HepG2 (cell line): Measurements from ENCODE around the gene NCOA1. TPM values are rescaled to one million over a fixed set of nuclear protein-coding genes. Genes with fewer than 3 reads are reported as not detected.

ENCODE experiments used
- ATAC-seq: fragments of 200-7000 bp; cut with Tn5 transposase; 3 replicates; pipeline ENCODE4 v1.9.1; 2020; ENCODE audit warnings: mild to moderate bottlenecking, moderate library complexity
- BruUV-seq: library from RNA; stranded (reverse); fragments of 400-500 nt; replicated peaks from 2 replicates; lab custom pipeline; 2021; lab: Mats Ljungman, UMichigan
- CTCF ChIA-PET: fragments of 300-600 bp; formaldehyde crosslinking; extraction: SDS; loops from one replicate; lab custom pipeline; 2021; ENCODE audit warnings: low total read pairs, inconsistent platforms, low intra/inter-chr PET ratio; lab: Yijun Ruan, JAX
- POLR2A ChIA-PET: fragments of 350-600 bp; sonication (Branson Sonifier 250); formaldehyde crosslinking; loops from one replicate; lab custom pipeline; 2020; ENCODE audit warnings: antibody characterized with exemption, inconsistent platforms; lab: Yijun Ruan, JAX
- DNase-seq: peaks from one replicate; pipeline ENCODE4 v3.0.0-alpha.2; 2015; ENCODE audit warnings: low spot score
- FAIRE-seq: peaks from 3 replicates; lab custom pipeline; 2011; peaks lifted over from hg19 to GRCh38; lab: Jason Lieb, UNC
- H2AFZ ChIP-seq: one replicate; pipeline ENCODE4 v1.6.1; 2011; ENCODE audit warnings: low read length, inconsistent platforms
- H3K27ac ChIP-seq: fragments of 300-600 bp; 3 replicates; pipeline ENCODE4 v1.8.0; 2011; ENCODE audit warnings: mixed run types, mild to moderate bottlenecking, mixed read lengths, low read length, inconsistent platforms; ENCODE audit not compliant: insufficient read depth; ENCODE audit errors: extremely low read length
- H3K27me3 ChIP-seq, 2 experiments: fragments of 200-600 bp in 1 of 2; 2 replicates in 1 of 2; 3 replicates in 1 of 2; pipeline versions ENCODE4 v1.6.0 to v1.8.0; 2011; ENCODE audit warnings: low read length in 2 of 2, mild to moderate bottlenecking in 2 of 2, moderate library complexity in 2 of 2, inconsistent platforms in 1 of 2; ENCODE audit not compliant: insufficient read depth in 2 of 2, control insufficient read depth in 1 of 2
- H3K36me3 ChIP-seq, 2 experiments: fragments of 200-600 bp in 1 of 2; replicated peaks in 1 of 2; 2 replicates in 1 of 2; 3 replicates in 1 of 2; pipeline versions ENCODE4 v1.5.1 to v1.8.0; 2011; ENCODE audit warnings: low read length in 2 of 2, inconsistent platforms in 1 of 2; ENCODE audit not compliant: insufficient read depth in 2 of 2, control insufficient read depth in 1 of 2
- H3K4me1 ChIP-seq: 2 replicates; pipeline ENCODE4 v1.5.1; 2012; ENCODE audit warnings: low read length, inconsistent platforms; ENCODE audit not compliant: insufficient read depth
- H3K4me2 ChIP-seq: 2 replicates; pipeline ENCODE4 v1.6.0; 2011; ENCODE audit warnings: low read depth, low read length, inconsistent platforms
- H3K4me3 ChIP-seq, 3 experiments: fragments of 200-600 bp in 1 of 3; sonication (generic), shearing (Covaris generic) in 1 of 3; replicated peaks in 1 of 3; 2 replicates each; pipeline ENCODE4 v1.5.1; 2011 to 2016; ENCODE audit warnings: low read length in 3 of 3, inconsistent platforms in 2 of 3, low read depth in 2 of 3, mild to moderate bottlenecking in 2 of 3, control low read depth in 1 of 3, mixed read lengths in 1 of 3; ENCODE audit not compliant: insufficient read depth in 1 of 3
- H3K79me2 ChIP-seq: one replicate; pipeline ENCODE4 v1.6.1; 2011; ENCODE audit warnings: low read length, inconsistent platforms; ENCODE audit not compliant: insufficient read depth
- H3K9ac ChIP-seq: 2 replicates; pipeline ENCODE4 v1.6.0; 2011; ENCODE audit warnings: mild to moderate bottlenecking, low read depth, low read length, inconsistent platforms; ENCODE audit not compliant: insufficient read depth
- H3K9me3 ChIP-seq: 2 replicates; pipeline ENCODE4 v1.5.1; 2012; ENCODE audit warnings: mild to moderate bottlenecking, low read length
- H4K20me1 ChIP-seq: 2 replicates; pipeline ENCODE4 v1.6.0; 2011; ENCODE audit warnings: inconsistent platforms, mild to moderate bottlenecking, low read length, moderate library complexity; ENCODE audit not compliant: insufficient read depth
- CAMTA2 ChIP-seq: sonication (generic); formaldehyde crosslinking; IDR thresholded peaks from 2 replicates; pipeline ENCODE4 v1.4.0; 2020; ENCODE audit warnings: mild to moderate bottlenecking, missing genetic modification reagents, borderline replicate concordance
- CBX2 ChIP-seq, 2 experiments: fragments of 200-600 bp in 1 of 2; sonication (generic); formaldehyde crosslinking in 1 of 2; IDR thresholded peaks; 2 replicates each; pipeline versions ENCODE4 v1.7.0 to v1.8.1; 2018 to 2022; ENCODE audit warnings: low read depth in 2 of 2, low read length in 1 of 2, mild to moderate bottlenecking in 1 of 2, missing genetic modification reagents in 1 of 2
- NR2F1 ChIP-seq, 2 experiments: fragments of 450-650 bp in 1 of 2; formaldehyde crosslinking in 1 of 2; IDR thresholded peaks; 2 replicates each; pipeline versions ENCODE4 v1.5.0 to v1.6.1; 2016 to 2020; ENCODE audit warnings: mild to moderate bottlenecking in 1 of 2, missing compliant biosample characterization in 1 of 2, missing genetic modification reagents in 1 of 2, moderate library complexity in 1 of 2
- SP140L ChIP-seq: sonication (generic); formaldehyde crosslinking; IDR thresholded peaks from 2 replicates; pipeline ENCODE4 v1.4.0; 2020; ENCODE audit warnings: missing genetic modification reagents, borderline replicate concordance
- TOE1 ChIP-seq: sonication (generic); formaldehyde crosslinking; IDR thresholded peaks from 2 replicates; pipeline ENCODE4 v1.4.0; 2020; ENCODE audit warnings: mild to moderate bottlenecking, missing genetic modification reagents
- ZNF136 ChIP-seq: sonication (generic); formaldehyde crosslinking; IDR thresholded peaks from 2 replicates; pipeline ENCODE4 v1.8.1; 2022; ENCODE audit warnings: low read depth, mild to moderate bottlenecking, moderate library complexity, missing genetic modification reagents
- ZNF234 ChIP-seq: sonication (generic); formaldehyde crosslinking; conservative IDR thresholded peaks from 2 replicates; pipeline ENCODE4 v1.5.1; 2020; ENCODE audit warnings: mild to moderate bottlenecking, missing genetic modification reagents
- ZNF333 ChIP-seq: sonication (generic); formaldehyde crosslinking; IDR thresholded peaks from 2 replicates; pipeline ENCODE4 v1.4.0; 2020; ENCODE audit warnings: mild to moderate bottlenecking, missing genetic modification reagents, borderline replicate concordance
- WGBS: methylation state at CpG from one replicate; pipeline ENCODE4 v1.1.6; 2017; ENCODE audit warnings: low lambda C conversion rate; 5-methylcytosine and 5-hydroxymethylcytosine counted together
- in situ Hi-C: cut with HindIII; loops from 2 replicates; pipeline ENCODE4 v1.10.0; 2017; ENCODE audit warnings: low pct_unique_long_range_greater_than_20kb; ENCODE audit not compliant: extremely low pct_ligation_motif_present
- intact Hi-C: fragments of 100-400 bp; cut with micrococcal nuclease; formaldehyde crosslinking; loops from one replicate; pipeline ENCODE4 v1.10.0; 2022; ENCODE audit not compliant: unreplicated experiment
- polyA plus RNA-seq, 8 experiments: library from polyadenylated mRNA; depleted of rRNA in 3 of 8; stranded (reverse) in 7 of 8; unstranded in 1 of 8; fragments of >200 nt; fragmentation: Illumina TruSeq in 4 of 8; extraction: Trizol in 4 of 8; gene quantifications; 2 replicates each; pipeline versions ENCODE4 v1.2.1 to v1.2.3, GENCODE V29; 2011 to 2016; ENCODE audit warnings: low read depth in 4 of 8, missing spikeins in 1 of 8, mixed read lengths in 1 of 8; ENCODE audit not compliant: insufficient read depth in 1 of 8
- total RNA-seq, 5 experiments: library from RNA; depleted of rRNA; stranded (reverse); fragments of >200 nt; fragmentation: Illumina TruSeq; extraction: Trizol; gene quantifications; 2 replicates each; pipeline ENCODE4 v1.2.3, GENCODE V29; 2016; ENCODE audit warnings: low read depth in 1 of 5
- TF ChIP-seq, protein P1 (sequence below): sonication (generic); formaldehyde crosslinking; IDR thresholded peaks from 2 replicates; pipeline ENCODE4 v1.4.0; 2020; ENCODE audit warnings: mild to moderate bottlenecking, low read depth, missing genetic modification reagents
- TF ChIP-seq, protein P2 (sequence below): fragments of 450-650 bp; IDR thresholded peaks from 2 replicates; pipeline ENCODE4 v1.6.1; 2017

The NCOA1 gene
- total and polyA plus RNA-seq, 2 of the 13 experiments (the other 11 are each of a cell fraction or from before 2014, with no cell fraction given): 10.0 to 10.4 TPM

- Histone ChIP-seq H3K4me2 (no peak overlapping the region), H3K27ac (no peak overlapping the region), H3K79me2 (no peaks in the 10 kb centered on the region), H4K20me1 (no peaks in the 10 kb centered on the region), H3K9ac (no peak overlapping the region), H3K4me3 (no peak overlapping the region), H3K9me3 (no peaks in the 10 kb centered on the region), H2AFZ (no peak overlapping the region), H3K4me1 (no peaks in the 10 kb centered on the region), H3K27me3 (no peaks in the 10 kb centered on the region), H3K36me3 (no peaks in the 10 kb centered on the region)
- no TSS peak for BruUV-seq
- WGBS: 90% methylated on average over 1 of the region's 1 CpG
- CTCF ChIA-PET: no interaction called here
- no peak for TF ChIP-seq ZNF234 (CRISPR knock-in tag)
- no peak for TF ChIP-seq CBX2 (IDR thresholded peaks at IDR 0.05; ENCODE audit: low read depth, low read length)
- TF ChIP-seq CBX2 (CRISPR knock-in tag; IDR thresholded peaks at IDR 0.05; ENCODE audit: low read depth): no peak
- no peak for TF ChIP-seq CAMTA2
- no peak for TF ChIP-seq ZNF136
- TF ChIP-seq NR2F1 (CRISPR knock-in tag; IDR thresholded peaks at IDR 0.05): no peak
- TF ChIP-seq, protein P1, sequence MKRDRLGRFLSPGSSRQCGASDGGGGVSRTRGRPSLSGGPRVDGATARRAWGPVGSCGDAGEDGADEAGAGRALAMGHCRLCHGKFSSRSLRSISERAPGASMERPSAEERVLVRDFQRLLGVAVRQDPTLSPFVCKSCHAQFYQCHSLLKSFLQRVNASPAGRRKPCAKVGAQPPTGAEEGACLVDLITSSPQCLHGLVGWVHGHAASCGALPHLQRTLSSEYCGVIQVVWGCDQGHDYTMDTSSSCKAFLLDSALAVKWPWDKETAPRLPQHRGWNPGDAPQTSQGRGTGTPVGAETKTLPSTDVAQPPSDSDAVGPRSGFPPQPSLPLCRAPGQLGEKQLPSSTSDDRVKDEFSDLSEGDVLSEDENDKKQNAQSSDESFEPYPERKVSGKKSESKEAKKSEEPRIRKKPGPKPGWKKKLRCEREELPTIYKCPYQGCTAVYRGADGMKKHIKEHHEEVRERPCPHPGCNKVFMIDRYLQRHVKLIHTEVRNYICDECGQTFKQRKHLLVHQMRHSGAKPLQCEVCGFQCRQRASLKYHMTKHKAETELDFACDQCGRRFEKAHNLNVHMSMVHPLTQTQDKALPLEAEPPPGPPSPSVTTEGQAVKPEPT (CRISPR knock-in tag): no peak
- TF ChIP-seq, protein P2, sequence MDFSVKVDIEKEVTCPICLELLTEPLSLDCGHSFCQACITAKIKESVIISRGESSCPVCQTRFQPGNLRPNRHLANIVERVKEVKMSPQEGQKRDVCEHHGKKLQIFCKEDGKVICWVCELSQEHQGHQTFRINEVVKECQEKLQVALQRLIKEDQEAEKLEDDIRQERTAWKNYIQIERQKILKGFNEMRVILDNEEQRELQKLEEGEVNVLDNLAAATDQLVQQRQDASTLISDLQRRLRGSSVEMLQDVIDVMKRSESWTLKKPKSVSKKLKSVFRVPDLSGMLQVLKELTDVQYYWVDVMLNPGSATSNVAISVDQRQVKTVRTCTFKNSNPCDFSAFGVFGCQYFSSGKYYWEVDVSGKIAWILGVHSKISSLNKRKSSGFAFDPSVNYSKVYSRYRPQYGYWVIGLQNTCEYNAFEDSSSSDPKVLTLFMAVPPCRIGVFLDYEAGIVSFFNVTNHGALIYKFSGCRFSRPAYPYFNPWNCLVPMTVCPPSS: no peak
- TF ChIP-seq SP140L (CRISPR knock-in tag): no peak
- no peak for TF ChIP-seq TOE1
- TF ChIP-seq ZNF333: no peak
- intact Hi-C loops (no loop called here), in situ Hi-C loops (no loop called here)
- no peak for ATAC-seq
- POLR2A ChIA-PET: no interaction called here
- no peak for FAIRE-seq
- DNase-seq: no peak
Observed at GRCh38 chr2:24667542-24667941, 176.5 kb downstream of the NCOA1 start.
